ENCODE measurements around the gene ZDHHC3. TPM values are rescaled to one million over a fixed set of nuclear protein-coding genes. Genes with fewer than 3 reads are reported as not detected.

Gene ZDHHC3
- total and polyA plus RNA-seq, 7 donors, result 43.2 to 82.8 (median 62.9) TPM

DNA sequence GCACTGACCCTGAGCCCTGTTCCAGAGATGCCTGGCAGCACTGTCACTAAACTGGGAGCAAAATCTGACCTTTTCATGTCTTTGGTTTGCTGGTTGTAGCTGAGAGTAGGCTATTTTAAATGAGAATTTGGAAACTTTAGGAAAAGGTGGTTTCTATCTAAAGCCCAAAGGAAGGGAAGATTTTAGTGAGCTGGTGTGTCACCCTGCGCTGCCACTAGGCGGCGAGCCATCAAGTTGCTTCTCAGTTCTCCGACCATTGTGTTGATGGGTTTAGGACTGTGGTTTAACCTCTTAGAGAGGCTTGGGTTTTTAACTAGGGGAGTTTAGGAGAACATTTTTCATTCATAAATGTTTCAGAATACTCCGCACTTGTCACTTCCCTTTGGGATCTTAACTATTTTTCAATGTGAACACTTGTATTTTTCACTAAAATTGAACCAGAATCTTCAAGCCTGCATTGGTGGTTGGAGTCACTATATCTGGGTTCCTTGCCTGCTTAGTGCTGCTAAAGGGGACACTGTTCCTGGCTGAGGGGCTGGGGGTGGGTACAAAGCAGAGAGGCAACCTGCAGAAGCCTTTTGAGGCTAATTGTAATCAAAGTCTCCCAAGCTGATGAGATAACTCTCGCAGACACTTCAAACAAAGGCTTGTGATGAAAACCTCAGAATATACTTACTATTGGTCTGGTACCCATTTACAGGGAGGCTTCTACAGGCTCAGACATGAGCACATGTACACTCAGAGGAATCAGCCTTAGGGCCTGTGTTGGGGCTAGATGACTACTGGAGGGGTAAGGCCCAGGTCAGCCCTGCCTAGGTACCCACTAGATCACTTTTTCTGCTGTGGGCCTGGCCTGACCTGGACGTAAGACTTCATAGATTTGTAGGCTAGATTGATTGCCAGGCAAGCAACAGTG, 16.8 kb upstream of the ZDHHC3 start:
- Histone ChIP-seq H3K4me1 (peaks cover 0 to 24% (median 16%) of the 10 kb centered on the region in 4 donors), H3K27me3 (no peaks in the 10 kb centered on the region), H3K9me3 (no peaks in the 10 kb centered on the region), H3K36me3 (peaks cover 0 to 51% (median 7%) of the 10 kb centered on the region in 4 donors), H3K27ac (peak overlapping the region in 2 of 4 donors; percentile 0 to 43), H3K4me3 (no peak overlapping the region)
- peak; percentile 49 for DNase-seq
- intact Hi-C loops (cut with DNase I), result no loop called here
- TF ChIP-seq, protein P1, sequence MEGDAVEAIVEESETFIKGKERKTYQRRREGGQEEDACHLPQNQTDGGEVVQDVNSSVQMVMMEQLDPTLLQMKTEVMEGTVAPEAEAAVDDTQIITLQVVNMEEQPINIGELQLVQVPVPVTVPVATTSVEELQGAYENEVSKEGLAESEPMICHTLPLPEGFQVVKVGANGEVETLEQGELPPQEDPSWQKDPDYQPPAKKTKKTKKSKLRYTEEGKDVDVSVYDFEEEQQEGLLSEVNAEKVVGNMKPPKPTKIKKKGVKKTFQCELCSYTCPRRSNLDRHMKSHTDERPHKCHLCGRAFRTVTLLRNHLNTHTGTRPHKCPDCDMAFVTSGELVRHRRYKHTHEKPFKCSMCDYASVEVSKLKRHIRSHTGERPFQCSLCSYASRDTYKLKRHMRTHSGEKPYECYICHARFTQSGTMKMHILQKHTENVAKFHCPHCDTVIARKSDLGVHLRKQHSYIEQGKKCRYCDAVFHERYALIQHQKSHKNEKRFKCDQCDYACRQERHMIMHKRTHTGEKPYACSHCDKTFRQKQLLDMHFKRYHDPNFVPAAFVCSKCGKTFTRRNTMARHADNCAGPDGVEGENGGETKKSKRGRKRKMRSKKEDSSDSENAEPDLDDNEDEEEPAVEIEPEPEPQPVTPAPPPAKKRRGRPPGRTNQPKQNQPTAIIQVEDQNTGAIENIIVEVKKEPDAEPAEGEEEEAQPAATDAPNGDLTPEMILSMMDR (IDR thresholded peaks at IDR 0.05), result peak in 3 of 4 experiments; percentile 11 to 51 (median 40)
- TF ChIP-seq POLR2A (IDR thresholded peaks at IDR 0.05), result no peak
- WGBS, 2 donors, result 69 to 83% methylated on average over 7 of the region's 7 CpGs

DNA sequence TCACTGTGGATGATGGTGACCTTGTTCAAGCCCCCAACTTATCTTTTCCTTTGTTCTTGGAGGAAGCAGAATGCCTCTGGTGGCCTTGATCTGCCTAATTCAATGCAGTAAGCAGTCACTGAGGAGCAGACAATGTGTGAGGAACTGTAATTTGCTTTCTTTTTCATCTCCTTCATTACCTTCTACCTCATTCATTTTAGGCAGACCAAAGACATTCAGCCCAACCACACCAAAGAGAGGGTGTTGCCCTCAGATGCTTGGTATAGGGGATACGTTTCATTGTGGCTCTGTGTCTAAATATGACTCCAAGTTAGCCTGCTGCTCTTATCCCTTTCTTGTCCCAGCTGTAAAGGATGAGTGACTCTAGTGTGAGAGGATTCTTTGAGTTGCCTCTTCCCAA, 15.4 kb upstream of the ZDHHC3 start:
- TF ChIP-seq, protein P1 (IDR thresholded peaks at IDR 0.05), result no peak
- TF ChIP-seq POLR2A (IDR thresholded peaks at IDR 0.05) (no peak), POLR2AphosphoS5 (IDR thresholded peaks at IDR 0.05) (no peak), EP300 (IDR thresholded peaks at IDR 0.05) (no peak)
- Histone ChIP-seq H3K27me3 (no peaks in the 10 kb centered on the region), H3K36me3 (peaks cover 0 to 38% (median 6%) of the 10 kb centered on the region in 4 donors), H3K9me3 (no peaks in the 10 kb centered on the region), H3K4me1 (peaks cover 0 to 24% (median 16%) of the 10 kb centered on the region in 4 donors), H3K27ac (no peak overlapping the region), H3K4me3 (no peak overlapping the region)
- no peak for DNase-seq
- WGBS, 2 donors, result 86 to 91% methylated on average over 1 of the region's 1 CpG
- intact Hi-C loops (cut with DNase I), result no loop called here

DNA sequence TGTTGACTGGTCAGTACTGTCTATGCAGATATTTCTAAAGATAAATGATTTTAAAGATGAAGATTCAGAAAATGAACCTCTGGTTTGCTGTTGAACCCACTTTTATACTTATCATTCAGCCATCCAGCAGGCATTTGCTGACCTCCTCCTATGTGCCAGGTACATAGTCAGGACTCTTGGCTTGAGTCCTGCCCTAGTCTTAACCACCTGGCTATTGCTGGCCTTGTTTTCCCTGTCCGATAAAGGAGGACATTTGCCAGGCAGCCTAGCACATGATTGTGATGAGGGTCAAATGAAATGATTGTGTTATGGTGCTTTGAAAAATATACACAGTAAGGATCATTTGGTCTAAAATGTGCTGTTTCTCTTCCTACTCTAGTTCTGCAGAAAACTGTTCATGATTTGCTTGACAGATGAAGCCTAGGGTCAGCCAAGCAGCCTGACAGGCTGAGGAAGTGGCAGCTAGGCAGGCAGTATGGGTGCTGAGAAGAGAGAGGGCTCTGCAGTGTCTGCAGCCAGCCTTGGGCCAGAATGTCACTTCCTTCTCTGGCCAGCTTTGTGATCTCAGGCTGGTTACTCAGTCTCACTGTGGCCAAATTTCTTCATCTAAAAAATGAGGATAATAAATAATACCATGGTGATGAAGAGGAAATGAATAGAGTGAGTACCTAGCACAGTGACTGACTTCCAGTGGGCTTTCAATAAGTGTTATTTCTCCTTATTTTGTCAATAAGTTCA, 13.8 kb upstream of the ZDHHC3 start:
- peaks cover 0 to 41% (median 6%) of the 10 kb centered on the region in 4 donors for H3K36me3 ChIP-seq
- intact Hi-C loops (cut with DNase I), result no loop called here
- DNase-seq, result no peak
- no peak for TF ChIP-seq EP300 (IDR thresholded peaks at IDR 0.05)
- TF ChIP-seq POLR2AphosphoS5 (IDR thresholded peaks at IDR 0.05), result no peak
- TF ChIP-seq, protein P1 (IDR thresholded peaks at IDR 0.05), result no peak
- no peak for TF ChIP-seq POLR2A (IDR thresholded peaks at IDR 0.05)
- no peaks in the 10 kb centered on the region for H3K9me3 ChIP-seq
- H3K27ac ChIP-seq, result no peak overlapping the region
- no peak overlapping the region for H3K4me3 ChIP-seq
- WGBS, 2 donors, result 94 to 98% methylated on average over 1 of the region's 1 CpG
- no peaks in the 10 kb centered on the region for H3K27me3 ChIP-seq
- H3K4me1 ChIP-seq, result peaks cover 0 to 11% (median 4%) of the 10 kb centered on the region in 4 donors

DNA sequence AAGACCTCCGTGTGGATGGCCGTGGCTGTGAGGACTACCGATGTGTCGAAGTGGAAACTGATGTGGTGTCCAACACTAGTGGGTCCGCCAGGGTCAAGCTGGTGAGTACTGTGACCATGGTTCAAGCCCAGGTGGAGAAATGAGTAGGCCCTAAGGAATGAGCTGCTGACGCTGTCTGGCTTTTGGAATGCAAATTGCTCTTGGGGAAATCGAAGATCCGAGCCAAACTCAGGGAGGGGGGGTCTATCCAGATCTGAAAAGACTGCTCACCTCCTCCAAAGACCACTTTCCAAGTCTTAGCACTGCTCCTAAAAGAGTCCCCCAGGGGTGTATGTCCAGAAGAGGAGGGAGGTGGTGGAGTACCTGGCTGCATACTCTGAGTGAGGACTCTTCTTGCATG, 13.2 kb upstream of the ZDHHC3 start:
- TF ChIP-seq POLR2A (IDR thresholded peaks at IDR 0.05), result no peak
- TF ChIP-seq EP300 (IDR thresholded peaks at IDR 0.05), result no peak
- TF ChIP-seq POLR2AphosphoS5 (IDR thresholded peaks at IDR 0.05), result no peak
- TF ChIP-seq, protein P1 (IDR thresholded peaks at IDR 0.05), result no peak
- H3K27ac ChIP-seq, result no peak overlapping the region
- peaks cover 0 to 8% (median 4%) of the 10 kb centered on the region in 4 donors for H3K4me1 ChIP-seq
- no peak overlapping the region for H3K4me3 ChIP-seq
- peaks cover 0 to 41% (median 6%) of the 10 kb centered on the region in 4 donors for H3K36me3 ChIP-seq
- no peak for DNase-seq
- 95 to 96% methylated on average over 8 of the region's 8 CpGs for WGBS, 2 donors
- intact Hi-C loops (cut with DNase I), result no loop called here
- no peaks in the 10 kb centered on the region for H3K9me3 ChIP-seq
- H3K27me3 ChIP-seq, result no peaks in the 10 kb centered on the region
